Activated effector memory CD4-positive, alpha-beta T cell treated with Interleukin-2 at 50 U/mL for 16 hours (primary cell): Measurements from ENCODE around the gene NPLOC4.

Experiments
- DNase-seq: peaks from one replicate; pipeline ENCODE4 v3.0.0-alpha.2; 2020

The NPLOC4 gene

DNA sequence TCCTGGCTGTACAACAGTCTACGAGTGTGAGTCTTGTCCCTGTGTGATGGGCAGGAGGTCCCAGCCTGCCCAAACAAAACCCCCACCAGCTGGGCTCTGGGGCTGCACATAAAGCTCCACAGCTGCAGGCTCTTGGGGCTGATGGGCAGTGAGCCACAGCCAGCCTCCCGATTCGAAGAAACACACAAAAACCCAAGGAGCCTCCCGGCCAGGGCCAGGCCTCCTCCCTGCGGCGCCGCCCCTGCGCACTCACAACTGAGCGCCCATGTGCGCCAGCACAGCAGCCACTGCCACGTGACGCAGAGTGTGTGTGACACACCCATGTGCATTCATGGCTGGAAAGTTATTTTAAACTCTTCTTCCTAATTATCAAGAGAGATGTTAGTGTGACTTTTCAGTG lies 54.2 kb downstream of the NPLOC4 start:
- no peak for DNase-seq

DNA sequence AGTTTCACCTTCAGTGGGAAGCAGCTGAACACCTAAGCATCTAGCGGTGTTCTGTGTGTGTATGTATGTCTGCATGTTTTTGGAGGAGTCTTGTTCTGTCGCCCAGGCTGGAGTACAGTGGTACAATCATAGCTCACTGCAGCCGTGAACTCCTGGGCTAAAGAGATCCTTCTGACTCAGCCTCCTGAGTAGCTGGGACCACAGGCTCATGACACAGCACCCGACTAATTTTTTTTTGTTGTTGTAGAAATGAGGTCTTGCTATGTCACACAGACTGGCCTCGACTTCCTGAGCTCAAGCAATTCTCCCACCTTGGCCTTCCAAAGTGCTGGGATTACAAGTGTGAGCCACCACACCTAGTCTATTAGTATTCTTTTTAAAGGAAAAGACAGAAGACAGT lies 54.6 kb downstream of the NPLOC4 start:
- no peak for DNase-seq

DNA sequence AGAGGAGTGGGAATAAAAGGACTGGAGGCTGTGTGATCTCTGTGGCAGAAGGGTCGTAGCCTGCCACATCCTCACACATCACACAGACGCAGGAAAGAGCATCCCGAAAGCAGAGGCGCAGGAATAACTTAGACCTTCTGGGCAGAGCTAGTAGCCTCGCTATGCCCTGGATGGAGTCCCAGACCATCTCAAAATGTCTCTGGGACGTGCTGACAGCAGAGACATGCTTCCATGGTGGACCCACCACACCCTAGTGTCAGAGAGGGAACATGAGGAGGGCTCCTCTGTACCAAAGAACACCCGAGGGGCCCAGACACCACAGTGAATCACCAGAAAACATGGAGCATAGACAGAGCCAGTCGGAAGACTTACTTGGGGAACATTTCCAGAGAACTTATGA lies 55.2 kb downstream of the NPLOC4 start:
- DNase-seq = no peak

DNA sequence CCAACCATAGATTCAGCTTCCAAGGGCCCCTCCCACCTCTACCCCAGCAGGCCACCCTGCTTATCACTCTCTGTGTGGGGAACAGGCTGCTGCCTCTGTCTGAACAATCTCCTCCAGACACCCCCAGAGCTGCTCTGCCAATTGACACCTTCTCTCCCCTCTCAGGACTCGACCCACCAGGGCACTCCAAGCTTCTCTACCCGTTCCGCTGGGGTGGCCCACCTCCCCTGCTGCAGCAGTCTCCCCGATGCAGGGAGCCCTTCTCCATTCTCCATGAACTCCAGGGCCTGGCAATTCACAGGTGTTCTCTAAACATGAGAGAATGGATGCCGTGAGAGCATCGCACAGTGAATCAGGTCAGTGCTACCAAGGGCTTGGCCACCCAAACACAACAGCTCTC lies 56.4 kb downstream of the NPLOC4 start:
- DNase-seq = no peak

DNA sequence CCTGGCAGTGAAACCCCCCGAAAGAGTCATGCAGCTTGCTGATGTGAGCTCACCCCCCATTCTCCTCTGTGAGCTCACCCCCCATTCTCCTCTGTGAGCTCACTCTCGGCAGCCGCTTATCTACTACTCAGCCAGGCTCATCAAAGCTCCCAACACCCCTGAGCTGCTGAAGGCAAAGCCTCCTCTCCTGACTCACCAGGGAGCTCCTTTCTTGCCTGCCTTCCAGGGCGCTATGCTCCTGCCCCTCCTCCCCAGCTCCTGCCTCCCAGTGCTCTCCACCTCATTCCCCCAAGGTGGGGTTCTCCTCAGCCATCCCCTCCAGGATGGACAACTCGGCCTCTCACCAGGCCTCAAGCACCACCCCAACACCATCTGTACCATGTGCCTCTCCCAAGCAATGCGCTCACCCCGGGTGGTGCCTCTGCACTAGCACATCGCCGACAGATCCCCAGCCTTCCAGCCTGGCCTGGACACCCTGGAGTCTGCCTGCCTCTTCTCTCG lies 57.0 kb downstream of the NPLOC4 start:
- DNase-seq = no peak

DNA sequence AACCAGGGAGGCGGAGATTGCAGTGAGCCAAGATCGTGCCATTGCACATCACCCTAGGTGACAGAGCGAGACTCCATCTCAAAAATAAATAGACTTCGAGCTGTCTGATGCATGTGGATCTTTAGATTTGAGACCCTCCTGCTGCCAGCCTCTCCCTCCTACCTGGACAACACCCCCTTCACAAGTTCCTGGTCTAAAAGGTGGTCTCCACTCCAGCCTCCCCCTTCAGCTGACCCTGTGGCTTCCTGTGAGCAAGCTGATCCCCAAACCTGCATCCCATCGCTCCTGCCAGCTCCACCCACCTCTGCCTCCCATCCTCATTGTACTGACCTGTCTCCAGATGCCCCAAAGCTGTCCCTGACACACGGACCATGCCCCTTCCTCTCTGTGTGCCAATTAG lies 57.6 kb downstream of the NPLOC4 start:
- no peak for DNase-seq

- DNase-seq = no peak
Observed at GRCh38 chr17:81578561-81579225, 58.2 kb downstream of the NPLOC4 start.

- no peak for DNase-seq
Observed at GRCh38 chr17:81578038-81578441, 58.9 kb downstream of the NPLOC4 start.

GRCh38 chr17:81577278-81578000 lies 59.5 kb downstream of the NPLOC4 start:
- no peak for DNase-seq

- no peak for DNase-seq
Observed at GRCh38 chr17:81576621-81577277, 60.2 kb downstream of the NPLOC4 start.

- no peak for DNase-seq
Observed at GRCh38 chr17:81575836-81576235, 61.1 kb downstream of the NPLOC4 start.

GRCh38 chr17:81574643-81574956 lies 62.3 kb downstream of the NPLOC4 start:
- no peak for DNase-seq

- DNase-seq = no peak
Observed at GRCh38 chr17:81573794-81574642, 62.9 kb downstream of the NPLOC4 start.

DNA sequence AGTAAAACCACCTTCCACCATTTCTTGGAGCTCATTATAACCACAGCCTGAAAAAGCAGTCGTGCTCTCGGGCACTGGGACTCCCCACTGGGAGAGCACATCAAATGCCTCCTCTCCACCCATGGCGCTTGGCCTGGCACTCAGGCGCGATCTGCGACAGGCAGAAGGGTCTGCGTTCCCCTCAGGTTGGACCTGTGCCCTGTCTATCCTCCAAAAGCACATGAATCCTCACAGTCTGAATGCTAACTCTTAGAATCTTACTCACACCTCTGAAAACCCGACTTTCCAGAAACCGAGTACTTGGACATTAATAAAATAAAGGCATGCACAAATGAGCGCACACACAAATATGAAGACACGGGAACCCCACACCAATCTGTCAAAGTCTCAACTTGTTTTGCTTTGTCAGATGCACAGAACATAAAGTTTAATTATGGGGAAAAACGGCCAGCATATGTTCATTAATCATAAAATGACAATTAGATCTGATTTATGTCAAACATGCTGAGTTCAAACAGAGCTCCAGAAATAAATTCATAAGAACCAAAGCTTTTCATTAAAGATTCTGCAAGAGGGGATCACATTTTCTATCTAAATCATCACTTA lies 64.2 kb downstream of the NPLOC4 start:
- DNase-seq = no peak

DNA sequence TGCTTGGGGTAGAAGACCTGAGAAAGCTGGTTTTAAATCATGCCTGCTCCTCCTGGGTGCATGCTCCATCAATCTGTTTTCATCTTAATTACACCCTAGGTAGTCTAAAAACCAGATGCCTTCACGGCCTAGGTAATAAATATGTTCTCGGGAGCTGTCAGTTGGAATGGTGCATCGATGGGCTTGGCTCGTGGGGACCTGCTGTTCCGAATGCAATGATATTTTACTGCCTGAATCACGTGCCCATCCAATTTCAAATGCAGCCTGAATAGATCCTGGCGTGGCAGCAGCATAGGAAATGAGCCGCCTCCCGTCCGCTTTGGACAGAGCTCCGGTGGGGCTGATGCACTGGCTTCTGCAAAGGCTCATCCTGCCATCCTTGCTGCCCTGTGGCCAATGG lies 65.9 kb downstream of the NPLOC4 start:
- DNase-seq = no peak

DNA sequence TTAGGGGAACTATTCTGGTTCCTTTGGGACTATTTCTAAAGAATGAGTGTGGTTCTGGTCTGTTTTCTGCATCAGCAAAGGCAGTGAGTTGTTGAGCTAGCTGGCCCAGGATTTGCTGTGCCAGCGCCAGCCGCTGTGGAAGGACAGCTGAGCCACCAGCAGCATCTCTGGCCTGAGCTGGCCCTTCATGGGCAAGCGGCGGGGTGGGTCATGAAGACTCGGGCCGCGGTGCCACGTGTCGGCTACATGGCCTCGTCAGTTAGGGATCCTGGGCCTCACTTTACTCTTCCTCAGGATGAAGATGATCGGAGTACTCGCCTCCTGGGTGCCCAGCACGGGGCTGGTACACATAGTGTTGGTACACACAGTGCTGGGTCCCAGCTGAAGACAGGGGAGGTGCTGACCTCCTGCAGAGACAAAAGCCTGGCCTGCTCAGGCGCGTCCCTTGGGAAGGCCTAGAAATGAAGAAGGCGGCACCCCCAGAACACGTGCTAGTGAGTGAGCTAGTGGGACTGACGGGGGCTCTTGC lies 66.9 kb downstream of the NPLOC4 start:
- no peak for DNase-seq

GRCh38 chr17:81568416-81568815 lies 68.5 kb downstream of the NPLOC4 start:
- no peak for DNase-seq

- DNase-seq = no peak
Observed at GRCh38 chr17:81567191-81567590, 69.7 kb downstream of the NPLOC4 start.

GRCh38 chr17:81566461-81567126 lies 70.3 kb downstream of the NPLOC4 start:
- DNase-seq = no peak

GRCh38 chr17:81565231-81565630 lies 71.7 kb downstream of the NPLOC4 start:
- no peak for DNase-seq

GRCh38 chr17:81564778-81565177 lies 72.1 kb downstream of the NPLOC4 start:
- no peak for DNase-seq
